Keratinocyte (primary cell): ENCODE measurements around the gene TUBB2B. TPM values are rescaled to one million over a fixed set of nuclear protein-coding genes. Genes with fewer than 3 reads are reported as not detected.

Source experiments
- DNase-seq: peaks from one replicate; pipeline ENCODE4 v3.0.0-alpha.2; 2011; ENCODE audit warnings: low read depth, missing footprints, low spot score
- FAIRE-seq: peaks from 2 replicates; lab custom pipeline; 2011; peaks lifted over from hg19 to GRCh38; lab: Jason Lieb, UNC
- H2AFZ ChIP-seq: 2 replicates; pipeline ENCODE4 v1.6.0; 2012; ENCODE audit warnings: low read length, control low read depth, inconsistent platforms; ENCODE audit not compliant: control insufficient read depth
- H3K27ac ChIP-seq: 2 replicates; pipeline ENCODE4 v1.5.1; 2011; ENCODE audit warnings: low read length; ENCODE audit not compliant: control insufficient read depth, insufficient read depth
- H3K27me3 ChIP-seq: 3 replicates; pipeline ENCODE4 v1.6.0; 2011; ENCODE audit warnings: low read length; ENCODE audit not compliant: control insufficient read depth, insufficient read depth; ENCODE audit errors: extremely low read depth
- H3K36me3 ChIP-seq, 2 experiments: 2 replicates in 1 of 2; 3 replicates in 1 of 2; pipeline ENCODE4 v1.5.1; 2011; ENCODE audit warnings: low read length in 2 of 2, mild to moderate bottlenecking in 1 of 2; ENCODE audit not compliant: control insufficient read depth in 2 of 2, insufficient read depth in 2 of 2; ENCODE audit errors: extremely low read depth in 1 of 2
- H3K4me1 ChIP-seq: 3 replicates; pipeline ENCODE4 v1.5.1; 2011; ENCODE audit warnings: low read length; ENCODE audit not compliant: control insufficient read depth, insufficient read depth; ENCODE audit errors: extremely low read depth
- H3K4me2 ChIP-seq: 3 replicates; pipeline ENCODE4 v1.6.0; 2011; ENCODE audit warnings: low read depth, low read length; ENCODE audit not compliant: control insufficient read depth, insufficient read depth; ENCODE audit errors: extremely low read depth
- H3K4me3 ChIP-seq, 3 experiments: fragments of 200-600 bp in 1 of 3; sonication (generic) in 1 of 3; 2 replicates in 2 of 3; 3 replicates in 1 of 3; pipeline ENCODE4 v1.5.1; 2011 to 2016; ENCODE audit warnings: low read length in 3 of 3, mild to moderate bottlenecking in 3 of 3, control low read depth in 2 of 3, inconsistent platforms in 1 of 3, low read depth in 1 of 3, mixed read lengths in 1 of 3, mixed run types in 1 of 3, moderate library complexity in 1 of 3; ENCODE audit not compliant: control insufficient read depth in 2 of 3, insufficient read depth in 2 of 3; ENCODE audit errors: extremely low read depth in 1 of 3
- H3K79me2 ChIP-seq: 2 replicates; pipeline ENCODE4 v1.6.0; 2012; ENCODE audit warnings: low read length; ENCODE audit not compliant: control insufficient read depth, insufficient read depth
- H3K9ac ChIP-seq: 3 replicates; pipeline ENCODE4 v1.6.0; 2011; ENCODE audit warnings: low read length; ENCODE audit not compliant: control insufficient read depth, insufficient read depth; ENCODE audit errors: extremely low read depth
- H3K9me1 ChIP-seq: 3 replicates; pipeline ENCODE4 v1.6.0; 2011; ENCODE audit warnings: low read length; ENCODE audit not compliant: control insufficient read depth, insufficient read depth; ENCODE audit errors: extremely low read depth
- H3K9me3 ChIP-seq: 2 replicates; pipeline ENCODE4 v1.5.1; 2012; ENCODE audit warnings: low read depth, low read length; ENCODE audit not compliant: control insufficient read depth
- H4K20me1 ChIP-seq: 3 replicates; pipeline ENCODE4 v1.6.0; 2011; ENCODE audit warnings: low read length; ENCODE audit not compliant: control insufficient read depth, insufficient read depth; ENCODE audit errors: extremely low read depth
- CTCF ChIP-seq, 3 experiments: IDR thresholded peaks in 1 of 3; conservative IDR thresholded peaks in 1 of 3; optimal IDR thresholded peaks in 1 of 3; 2 replicates in 2 of 3; 3 replicates in 1 of 3; pipeline versions ENCODE3 to v1.5.1; 2011; ENCODE audit warnings: low read length in 3 of 3, mild to moderate bottlenecking in 3 of 3, moderate library complexity in 2 of 3, control low read depth in 1 of 3, inconsistent platforms in 1 of 3; ENCODE audit not compliant: insufficient read depth in 2 of 3; ENCODE audit errors: extremely low read depth in 1 of 3
- EZH2 ChIP-seq: IDR thresholded peaks from one replicate; pipeline ENCODE4 v1.6.1; 2012; ENCODE audit warnings: inconsistent platforms, mild to moderate bottlenecking, low read length, moderate library complexity
- dilution Hi-C: fragments of 300-500 bp; cut with MboI; formaldehyde crosslinking; loops from one replicate; pipeline ENCODE4 v1.7.0; 2020; ENCODE audit warnings: low sequenced_read_pairs; ENCODE audit not compliant: extremely low pct_ligation_motif_present
- polyA plus RNA-seq, 5 experiments: library from polyadenylated mRNA; depleted of rRNA in 3 of 5; stranded (reverse) in 3 of 5; stranded (forward) in 1 of 5; unstranded in 1 of 5; fragments of >200 nt; gene quantifications; 1 replicate in 1 of 5; 2 replicates in 3 of 5; 3 replicates in 1 of 5; pipeline versions ENCODE4 v1.2.1 to v1.2.3, GENCODE V29; 2011 to 2012; ENCODE audit warnings: missing spikeins in 2 of 5, low read depth in 1 of 5, low replicate concordance in 1 of 5

TUBB2B gene
- polyA plus RNA-seq, 1 donor (not counting 4 experiments of a cell fraction or from before 2014, with no cell fraction given), result not detected

- H3K27ac ChIP-seq, result no peak overlapping the region
- H3K4me2 ChIP-seq, result no peak overlapping the region
- FAIRE-seq (no peak), DNase-seq (peak; percentile 61)
- TF ChIP-seq CTCF (optimal IDR thresholded peaks at IDR 0.05 in 1 of 3, IDR thresholded peaks at IDR 0.05 in 1 of 3, conservative IDR thresholded peaks at IDR 0.05 in 1 of 3; ENCODE audit: extremely low read depth in 1 of 3, insufficient read depth in 2 of 3, low read length in 3 of 3) (no peak), EZH2 (no peak)
- no peaks in the 10 kb centered on the region for H3K9me1 ChIP-seq
- no peak overlapping the region for H3K9ac ChIP-seq
- no peaks in the 10 kb centered on the region for H4K20me1 ChIP-seq
- no peaks in the 10 kb centered on the region for H3K9me3 ChIP-seq
- no peak overlapping the region for H3K4me3 ChIP-seq
- no peak overlapping the region for H2AFZ ChIP-seq
- H3K36me3 ChIP-seq, result no peaks in the 10 kb centered on the region
- dilution Hi-C loops, result no loop called here
- peaks cover 3% of the 10 kb centered on the region for H3K4me1 ChIP-seq
- no peaks in the 10 kb centered on the region for H3K79me2 ChIP-seq
- no peaks in the 10 kb centered on the region for H3K27me3 ChIP-seq
Measured at GRCh38 chr6:3176562-3177355, 50.7 kb downstream of the TUBB2B start.

- Histone ChIP-seq H3K4me1 (peaks cover 3% of the 10 kb centered on the region), H3K27ac (no peak overlapping the region), H4K20me1 (no peaks in the 10 kb centered on the region), H3K4me2 (no peak overlapping the region), H2AFZ (no peak overlapping the region), H3K36me3 (no peaks in the 10 kb centered on the region), H3K9me3 (no peaks in the 10 kb centered on the region), H3K9me1 (no peaks in the 10 kb centered on the region), H3K4me3 (no peak overlapping the region), H3K79me2 (no peaks in the 10 kb centered on the region), H3K27me3 (no peaks in the 10 kb centered on the region), H3K9ac (no peak overlapping the region)
- FAIRE-seq (no peak), DNase-seq (no peak)
- dilution Hi-C loops, result no loop called here
- TF ChIP-seq CTCF (optimal IDR thresholded peaks at IDR 0.05 in 1 of 3, IDR thresholded peaks at IDR 0.05 in 1 of 3, conservative IDR thresholded peaks at IDR 0.05 in 1 of 3; ENCODE audit: extremely low read depth in 1 of 3, insufficient read depth in 2 of 3, low read length in 3 of 3), result no peak
- TF ChIP-seq EZH2, result no peak
Measured at GRCh38 chr6:3175715-3176402, 51.6 kb downstream of the TUBB2B start.

Other genes starting within 250 kb of the TUBB2B start
- 22.2 to 24.0 TPM (median 22.9 TPM) in 3 replicates for gene NQO2, start 227.8 kb downstream of the TUBB2B start, polyA plus RNA-seq
- gene RIPK1, start 159.2 kb downstream of the TUBB2B start, polyA plus RNA-seq, result 13.2 to 19.6 TPM (median 13.8 TPM) in 3 replicates
- 17.5 to 21.9 TPM (median 21.8 TPM) in 3 replicates for gene BPHL, start 108.9 kb downstream of the TUBB2B start, polyA plus RNA-seq
- 58.8 to 84.4 TPM (median 73.0 TPM) in 3 replicates for gene TUBB2A, start 70.1 kb downstream of the TUBB2B start, polyA plus RNA-seq
- gene PSMG4, start 31.3 kb upstream of the TUBB2B start, polyA plus RNA-seq, result 9.9 to 19.7 TPM (median 16.3 TPM) in 3 replicates
- gene SLC22A23, start 229.4 kb upstream of the TUBB2B start, polyA plus RNA-seq, result 3.2 to 7.5 TPM (median 4.3 TPM) in 3 replicates